Lower leg skin (tissue), 3 donors: ENCODE results near the gene MSH3.

Experiments used
- CTCF ChIP-seq, 3 donors: fragments of 450-650 bp; IDR thresholded peaks; one replicate each; pipeline ENCODE4 v1.5.1; 2016; ENCODE audit warnings: antibody characterized with exemption in 3 of 3, mild to moderate bottlenecking in 3 of 3, moderate library complexity in 2 of 3
- POLR2A ChIP-seq, 2 donors: fragments of 450-650 bp; IDR thresholded peaks; one replicate each; pipeline ENCODE4 v1.6.1; 2016 to 2017; ENCODE audit warnings: antibody characterized with exemption in 2 of 2, mild to moderate bottlenecking in 1 of 2, moderate library complexity in 1 of 2

- no peak for TF ChIP-seq CTCF (IDR thresholded peaks at IDR 0.05)
- no peak for TF ChIP-seq POLR2A (IDR thresholded peaks at IDR 0.05)
These were observed 149.9 kb downstream of the MSH3 start for GRCh38 chr5:80804332-80804731.
